Measurements from ENCODE around the gene ASIP.

Gene ASIP

GRCh38 chr20:34311118-34312023, 70.1 kb downstream of the ASIP start:
- DNase-seq (ENCODE audit: low read depth, low spot score), result no peak

- DNase-seq (ENCODE audit: low read depth, low spot score), result no peak
Measured at GRCh38 chr20:34312024-34312460, 70.8 kb downstream of the ASIP start.

GRCh38 chr20:34312544-34313217, 71.5 kb downstream of the ASIP start:
- DNase-seq (ENCODE audit: low read depth, low spot score), result peak; percentile 77

GRCh38 chr20:34315236-34315635, 74.0 kb downstream of the ASIP start:
- DNase-seq (ENCODE audit: low read depth, low spot score), result no peak

GRCh38 chr20:34316196-34316814, 75.1 kb downstream of the ASIP start:
- no peak for DNase-seq (ENCODE audit: low read depth, low spot score)
